Mesenchymal stem cell (in vitro differentiated cells and primary cell): ENCODE measurements around the gene CMYA5.

Experiments used
- DNase-seq: peaks from one replicate; pipeline ENCODE4 v3.0.0-alpha.2; 2013
- H2AFZ ChIP-seq: one replicate; pipeline ENCODE4 v1.6.1; 2013; ENCODE audit warnings: low read depth, mild to moderate bottlenecking, control low read depth, inconsistent platforms, low read length, moderate library complexity
- H2AK5ac ChIP-seq: 2 replicates; pipeline ENCODE4 v1.6.1; 2013; ENCODE audit warnings: low read length, moderate library complexity, mild to moderate bottlenecking, inconsistent platforms; ENCODE audit not compliant: severe bottlenecking
- H2BK120ac ChIP-seq: one replicate; pipeline ENCODE4 v1.6.1; 2013; ENCODE audit warnings: low read depth, mild to moderate bottlenecking, inconsistent platforms, low read length, moderate library complexity
- H2BK12ac ChIP-seq, 2 experiments: one replicate each; pipeline ENCODE4 v1.6.1; 2013; ENCODE audit warnings: inconsistent platforms in 2 of 2, low read length in 2 of 2, mild to moderate bottlenecking in 2 of 2, moderate library complexity in 2 of 2, control low read depth in 1 of 2
- H2BK15ac ChIP-seq: one replicate; pipeline ENCODE4 v1.6.1; 2013; ENCODE audit warnings: mild to moderate bottlenecking, low read depth, inconsistent platforms; ENCODE audit not compliant: poor library complexity, severe bottlenecking
- H2BK5ac ChIP-seq: 2 replicates; pipeline ENCODE4 v1.6.1; 2013; ENCODE audit warnings: low read depth, mild to moderate bottlenecking, low read length, control low read depth, inconsistent platforms; ENCODE audit not compliant: poor library complexity, severe bottlenecking
- H3K14ac ChIP-seq, 2 experiments: one replicate each; pipeline ENCODE4 v1.6.1; 2013; ENCODE audit warnings: inconsistent platforms in 2 of 2, low read length in 2 of 2, control low read depth in 1 of 2, mild to moderate bottlenecking in 1 of 2, moderate library complexity in 1 of 2
- H3K18ac ChIP-seq, 2 experiments: one replicate each; pipeline ENCODE4 v1.6.1; 2013; ENCODE audit warnings: inconsistent platforms in 2 of 2, low read length in 2 of 2, control low read depth in 1 of 2, low read depth in 1 of 2, mild to moderate bottlenecking in 1 of 2
- H3K23ac ChIP-seq, 2 experiments: one replicate each; pipeline ENCODE4 v1.6.1; 2013; ENCODE audit warnings: inconsistent platforms in 2 of 2, low read length in 2 of 2, mild to moderate bottlenecking in 2 of 2, moderate library complexity in 2 of 2, control low read depth in 1 of 2
- H3K27ac ChIP-seq: 2 replicates; pipeline ENCODE4 v1.5.1; 2013; ENCODE audit warnings: mild to moderate bottlenecking, moderate library complexity, low read length, control low read depth, inconsistent platforms; ENCODE audit not compliant: poor library complexity, severe bottlenecking
- H3K27me3 ChIP-seq, 2 experiments: 2 replicates each; pipeline versions ENCODE4 v1.6.1 to v1.7.0; 2013; ENCODE audit warnings: low read length in 2 of 2, mild to moderate bottlenecking in 2 of 2, moderate library complexity in 2 of 2, control low read depth in 1 of 2, inconsistent platforms in 1 of 2; ENCODE audit not compliant: control insufficient read depth in 1 of 2, insufficient read depth in 1 of 2
- H3K36me3 ChIP-seq, 2 experiments: 2 replicates each; pipeline versions ENCODE4 v1.6.1 to v1.7.0; 2013; ENCODE audit warnings: low read length in 2 of 2, control low read depth in 1 of 2, inconsistent platforms in 1 of 2, low read depth in 1 of 2, mild to moderate bottlenecking in 1 of 2; ENCODE audit not compliant: insufficient read depth in 2 of 2, control insufficient read depth in 1 of 2
- H3K4ac ChIP-seq, 2 experiments: one replicate each; pipeline ENCODE4 v1.6.1; 2013; ENCODE audit warnings: inconsistent platforms in 2 of 2, low read length in 2 of 2, mild to moderate bottlenecking in 2 of 2, moderate library complexity in 2 of 2, control low read depth in 1 of 2, low read depth in 1 of 2
- H3K4me1 ChIP-seq: 2 replicates; pipeline ENCODE4 v1.6.1; 2013; ENCODE audit warnings: low read depth, low read length, control low read depth; ENCODE audit not compliant: control insufficient read depth, insufficient read depth
- H3K4me2 ChIP-seq: 2 replicates; pipeline ENCODE4 v1.6.1; 2013; ENCODE audit warnings: low read length, mild to moderate bottlenecking, inconsistent platforms; ENCODE audit not compliant: poor library complexity, severe bottlenecking
- H3K4me3 ChIP-seq, 2 experiments: 2 replicates each; pipeline versions ENCODE4 v1.5.1 to v1.7.0; 2013; ENCODE audit warnings: low read length in 2 of 2, mild to moderate bottlenecking in 2 of 2, control low read depth in 1 of 2, low read depth in 1 of 2; ENCODE audit not compliant: insufficient read depth in 1 of 2
- H3K79me1 ChIP-seq: replicated peaks from 2 replicates; pipeline ENCODE4 v1.6.1; 2013; ENCODE audit warnings: mild to moderate bottlenecking, control low read depth, low read length, inconsistent platforms; ENCODE audit not compliant: poor library complexity, severe bottlenecking
- H3K9ac ChIP-seq: 2 replicates; pipeline ENCODE4 v1.7.0; 2013; ENCODE audit warnings: mild to moderate bottlenecking, low read length, moderate library complexity
- H3K9me3 ChIP-seq: 2 replicates; pipeline ENCODE4 v1.7.0; 2013; ENCODE audit warnings: mild to moderate bottlenecking, low read length; ENCODE audit not compliant: control insufficient read depth
- H4K8ac ChIP-seq: one replicate; pipeline ENCODE4 v1.6.1; 2013; ENCODE audit warnings: inconsistent platforms, mild to moderate bottlenecking, low read length, moderate library complexity
- H4K91ac ChIP-seq: one replicate; pipeline ENCODE4 v1.6.1; 2013; ENCODE audit warnings: mild to moderate bottlenecking, low read length, inconsistent platforms
- WGBS: methylation state at CpG from one replicate; pipeline ENCODE4 v1.1.7; 2013; ENCODE audit warnings: mixed read lengths; 5-methylcytosine and 5-hydroxymethylcytosine counted together

CMYA5 gene

DNA sequence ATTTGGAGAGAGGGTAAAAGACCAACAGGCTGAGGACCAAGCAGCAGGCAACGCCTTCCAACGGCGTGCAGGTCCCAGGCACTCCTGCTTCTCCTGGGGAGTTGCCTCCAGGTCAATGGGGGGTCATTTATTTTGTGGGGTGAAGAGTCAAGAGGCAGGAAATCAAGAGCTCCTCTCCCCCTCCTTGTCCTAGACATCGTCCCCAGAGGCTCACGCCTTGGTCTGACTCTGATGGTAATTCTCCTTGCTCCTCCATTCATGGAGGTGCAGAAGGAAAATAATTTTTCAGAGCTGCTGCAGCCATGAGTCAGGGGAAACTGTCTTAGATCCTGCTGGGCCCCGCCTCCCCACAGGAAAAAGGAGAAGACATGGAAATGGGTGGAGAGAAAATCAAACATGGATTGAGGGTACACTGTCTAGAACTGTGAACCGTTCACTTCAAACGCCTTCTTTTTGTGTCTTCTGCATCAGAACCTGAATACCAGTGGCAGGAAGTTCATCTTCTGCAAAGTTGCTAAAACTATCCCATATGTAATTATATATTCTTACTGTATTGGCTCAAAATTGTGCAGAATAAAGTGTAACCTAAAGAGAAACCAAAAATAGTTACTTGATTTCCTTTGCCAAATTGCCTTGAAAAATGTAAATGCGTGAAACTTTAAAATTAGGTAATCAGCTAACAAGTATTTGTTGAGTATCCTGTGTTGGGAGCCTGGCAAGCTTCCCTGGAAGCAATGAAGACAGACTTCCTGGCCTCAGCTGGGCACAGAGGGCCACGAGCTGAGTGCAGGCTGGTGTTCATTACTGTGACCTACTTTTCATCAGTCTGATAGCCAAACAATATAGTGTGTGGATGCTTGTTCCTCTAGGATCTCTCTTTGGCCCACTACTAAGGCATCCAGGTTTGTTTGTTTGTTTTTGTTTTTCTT is 142.0 kb downstream of the CMYA5 start:
- Histone ChIP-seq H2BK15ac (no peak overlapping the region), H3K4ac (no peak overlapping the region), H3K4me1 (peaks cover 3% of the 10 kb centered on the region), H2BK5ac (no peak overlapping the region), H2AFZ (no peak overlapping the region), H3K79me1 (no peaks in the 10 kb centered on the region), H3K9me3 (no peaks in the 10 kb centered on the region), H2BK12ac (no peak overlapping the region), H3K27me3 (peaks cover 0 to 15% of the 10 kb centered on the region in 2 experiments), H3K14ac (no peak overlapping the region), H3K27ac (no peak overlapping the region), H3K9ac (no peak overlapping the region), H4K8ac (no peak overlapping the region), H3K36me3 (no peaks in the 10 kb centered on the region), H3K4me3 (no peak overlapping the region), H3K23ac (no peak overlapping the region), H4K91ac (no peak overlapping the region), H2BK120ac (no peak overlapping the region), H3K18ac (no peak overlapping the region), H2AK5ac (no peak overlapping the region), H3K4me2 (no peak overlapping the region)
- WGBS = 85% methylated on average over 8 of the region's 10 CpGs
- DNase-seq = no peak

DNA sequence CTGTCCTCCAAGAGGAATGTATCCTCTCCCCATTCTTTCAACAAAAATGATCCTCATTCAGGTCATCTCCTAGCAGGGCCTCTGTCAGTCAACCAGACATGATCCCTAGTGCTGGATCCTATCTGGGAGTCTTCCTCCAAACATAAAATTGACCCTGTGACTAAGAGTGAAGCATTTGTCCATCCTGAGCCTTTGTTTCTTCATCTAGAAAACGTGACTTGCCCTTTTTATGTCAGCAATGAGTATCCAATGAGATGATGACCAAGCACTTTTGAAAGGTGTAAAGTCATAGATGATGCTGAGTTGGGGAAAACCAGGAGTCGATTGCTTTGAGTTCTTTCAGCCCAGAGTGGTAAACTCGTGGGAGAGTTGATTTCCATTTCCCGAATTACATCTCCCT is 143.3 kb downstream of the CMYA5 start:
- H3K4me2 ChIP-seq = no peak overlapping the region
- H3K4me1 ChIP-seq = peaks cover 3% of the 10 kb centered on the region
- H2BK12ac ChIP-seq = no peak overlapping the region
- H4K8ac ChIP-seq = no peak overlapping the region
- no peak overlapping the region for H2BK5ac ChIP-seq
- no peaks in the 10 kb centered on the region for H3K9me3 ChIP-seq
- no peak overlapping the region for H3K27ac ChIP-seq
- H2BK15ac ChIP-seq = no peak overlapping the region
- H4K91ac ChIP-seq = no peak overlapping the region
- no peak overlapping the region for H3K4me3 ChIP-seq
- no peak overlapping the region for H3K23ac ChIP-seq
- 81% methylated on average over 3 of the region's 4 CpGs for WGBS
- no peak overlapping the region for H3K14ac ChIP-seq
- no peak overlapping the region for H2AFZ ChIP-seq
- H3K79me1 ChIP-seq = no peaks in the 10 kb centered on the region
- H3K9ac ChIP-seq = no peak overlapping the region
- peaks cover 0 to 18% of the 10 kb centered on the region in 2 experiments for H3K27me3 ChIP-seq
- no peak overlapping the region for H2BK120ac ChIP-seq
- no peak overlapping the region for H2AK5ac ChIP-seq
- H3K36me3 ChIP-seq = no peaks in the 10 kb centered on the region
- DNase-seq = no peak
- no peak overlapping the region for H3K18ac ChIP-seq
- H3K4ac ChIP-seq = no peak overlapping the region

DNA sequence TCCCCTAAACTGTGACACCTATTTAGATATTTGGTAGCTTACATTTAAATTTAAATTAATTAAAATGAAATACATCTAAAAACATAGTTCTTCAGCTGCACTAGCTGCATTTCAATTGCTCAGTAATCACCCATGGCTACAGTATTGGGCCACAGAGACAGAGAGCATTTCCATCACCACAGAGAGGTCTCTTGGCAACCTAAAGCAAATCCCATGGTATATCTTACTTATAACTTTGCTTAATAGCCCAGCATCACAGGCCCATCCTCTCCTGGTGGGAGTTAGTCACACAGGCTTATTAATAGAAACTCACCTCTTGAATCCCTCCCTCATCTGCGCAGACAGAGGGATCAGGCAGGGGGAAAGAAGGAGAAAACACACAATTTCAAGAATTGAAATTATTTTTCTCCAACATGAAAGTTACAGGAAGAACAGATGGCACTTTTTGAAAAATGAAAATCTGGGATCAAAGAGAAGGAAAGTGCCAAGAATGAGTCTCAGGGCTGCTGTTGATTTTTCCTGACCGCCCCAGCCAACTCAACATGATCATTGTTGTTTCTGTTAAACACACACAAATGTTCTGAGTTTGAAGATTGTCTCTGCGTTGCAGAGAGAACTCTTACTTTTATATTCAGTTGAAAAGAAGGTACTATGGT is 144.6 kb downstream of the CMYA5 start:
- H3K79me1 ChIP-seq = no peaks in the 10 kb centered on the region
- H2BK15ac ChIP-seq = no peak overlapping the region
- H4K8ac ChIP-seq = no peak overlapping the region
- peaks cover 3% of the 10 kb centered on the region for H3K4me1 ChIP-seq
- no peak overlapping the region for H3K4me2 ChIP-seq
- H2BK5ac ChIP-seq = no peak overlapping the region
- no peak overlapping the region for H3K18ac ChIP-seq
- no peak overlapping the region for H3K14ac ChIP-seq
- H2AFZ ChIP-seq = no peak overlapping the region
- H2BK12ac ChIP-seq = no peak overlapping the region
- no peak overlapping the region for H4K91ac ChIP-seq
- H3K27me3 ChIP-seq = peaks cover 0 to 20% of the 10 kb centered on the region in 2 experiments
- no peak overlapping the region for H3K4ac ChIP-seq
- H3K9me3 ChIP-seq = no peaks in the 10 kb centered on the region
- H3K4me3 ChIP-seq = no peak overlapping the region
- no peak overlapping the region for H3K27ac ChIP-seq
- peak overlapping the region; percentile 17 for H3K9ac ChIP-seq
- WGBS = no CpG with 5 or more reads among the region's 3 CpGs
- DNase-seq = no peak
- no peak overlapping the region for H3K23ac ChIP-seq
- no peaks in the 10 kb centered on the region for H3K36me3 ChIP-seq
- H2BK120ac ChIP-seq = no peak overlapping the region
- no peak overlapping the region for H2AK5ac ChIP-seq
